Measurements from ENCODE around the gene OSBPL10. TPM values are rescaled to one million over a fixed set of nuclear protein-coding genes. Genes with fewer than 3 reads are reported as not detected.

The OSBPL10 gene
- total and polyA plus RNA-seq, 7 donors: 2.3 to 77.7 (median 8.5) TPM

GRCh38 chr3:31934866-31935265, 46.2 kb downstream of the OSBPL10 start:
- Histone ChIP-seq H3K36me3 (no peaks in the 10 kb centered on the region), H3K27me3 (no peaks in the 10 kb centered on the region), H3K4me1 (peaks cover 0 to 12% (median 5%) of the 10 kb centered on the region in 4 donors), H3K9me3 (no peaks in the 10 kb centered on the region), H3K4me3 (no peak overlapping the region), H3K27ac (no peak overlapping the region)
- 70 to 78% methylated on average over 3 of the region's 3 CpGs for WGBS, 2 donors
- TF ChIP-seq EP300 (IDR thresholded peaks at IDR 0.05) (no peak), POLR2AphosphoS5 (IDR thresholded peaks at IDR 0.05) (no peak), POLR2A (IDR thresholded peaks at IDR 0.05) (no peak), CTCF (IDR thresholded peaks at IDR 0.05) (no peak)
- no peak for DNase-seq
- intact Hi-C loops (cut with DNase I): no loop called here

GRCh38 chr3:31934018-31934417, 47.0 kb downstream of the OSBPL10 start:
- intact Hi-C loops (cut with DNase I): no loop called here
- Histone ChIP-seq H3K27me3 (no peaks in the 10 kb centered on the region), H3K4me1 (peaks cover 0 to 12% (median 5%) of the 10 kb centered on the region in 4 donors), H3K4me3 (no peak overlapping the region), H3K36me3 (no peaks in the 10 kb centered on the region), H3K27ac (no peak overlapping the region), H3K9me3 (no peaks in the 10 kb centered on the region)
- no peak for TF ChIP-seq EP300 (IDR thresholded peaks at IDR 0.05)
- no peak for TF ChIP-seq CTCF (IDR thresholded peaks at IDR 0.05)
- no peak for TF ChIP-seq POLR2AphosphoS5 (IDR thresholded peaks at IDR 0.05)
- TF ChIP-seq POLR2A (IDR thresholded peaks at IDR 0.05): no peak
- WGBS, 2 donors: 66 to 91% methylated on average over 1 of the region's 1 CpG
- DNase-seq: no peak

- H3K4me1 ChIP-seq: peaks cover 0 to 12% (median 5%) of the 10 kb centered on the region in 4 donors
- WGBS, 2 donors: 93 to 96% methylated on average over 3 of the region's 3 CpGs
- H3K36me3 ChIP-seq: no peaks in the 10 kb centered on the region
- TF ChIP-seq POLR2AphosphoS5 (IDR thresholded peaks at IDR 0.05): no peak
- TF ChIP-seq POLR2A (IDR thresholded peaks at IDR 0.05): no peak
- no peak for TF ChIP-seq EP300 (IDR thresholded peaks at IDR 0.05)
- no peak for TF ChIP-seq CTCF (IDR thresholded peaks at IDR 0.05)
- no peak for DNase-seq
- intact Hi-C loops (cut with DNase I): no loop called here
- no peaks in the 10 kb centered on the region for H3K27me3 ChIP-seq
- no peak overlapping the region for H3K4me3 ChIP-seq
- H3K9me3 ChIP-seq: no peaks in the 10 kb centered on the region
- H3K27ac ChIP-seq: no peak overlapping the region
Measured at GRCh38 chr3:31932990-31933389, 48.1 kb downstream of the OSBPL10 start.

GRCh38 chr3:31929826-31930502, 51.1 kb downstream of the OSBPL10 start:
- Histone ChIP-seq H3K4me1 (no peaks in the 10 kb centered on the region), H3K9me3 (no peaks in the 10 kb centered on the region), H3K4me3 (no peak overlapping the region), H3K36me3 (no peaks in the 10 kb centered on the region), H3K27ac (no peak overlapping the region), H3K27me3 (no peaks in the 10 kb centered on the region)
- no peak for TF ChIP-seq EP300 (IDR thresholded peaks at IDR 0.05)
- TF ChIP-seq POLR2A (IDR thresholded peaks at IDR 0.05): no peak
- TF ChIP-seq CTCF (IDR thresholded peaks at IDR 0.05): no peak
- no peak for TF ChIP-seq POLR2AphosphoS5 (IDR thresholded peaks at IDR 0.05)
- 81 to 91% methylated on average over 4 of the region's 4 CpGs for WGBS, 2 donors
- DNase-seq: no peak
- intact Hi-C loops (cut with DNase I): no loop called here

- no peak overlapping the region for H3K27ac ChIP-seq
- H3K4me3 ChIP-seq: no peak overlapping the region
- intact Hi-C loops (cut with DNase I): no loop called here
- DNase-seq: no peak
- H3K9me3 ChIP-seq: no peaks in the 10 kb centered on the region
- H3K36me3 ChIP-seq: no peaks in the 10 kb centered on the region
- 47 to 64% methylated on average over 6 of the region's 6 CpGs for WGBS, 2 donors
- peaks cover 0 to 5% (median 0%) of the 10 kb centered on the region in 4 donors for H3K4me1 ChIP-seq
- TF ChIP-seq POLR2AphosphoS5 (IDR thresholded peaks at IDR 0.05): no peak
- H3K27me3 ChIP-seq: no peaks in the 10 kb centered on the region
Measured at GRCh38 chr3:31927811-31928210, 53.3 kb downstream of the OSBPL10 start.
